GM18868 (cell line): ENCODE results near the gene SULF2.

Experiments
- ATAC-seq: cut with Tn5 transposase; IDR thresholded peaks from one replicate; pipeline ENCODE4 v1.9.1; 2021; ENCODE audit warnings: mild to moderate bottlenecking, moderate library complexity; ENCODE audit not compliant: unreplicated experiment

Gene SULF2

DNA sequence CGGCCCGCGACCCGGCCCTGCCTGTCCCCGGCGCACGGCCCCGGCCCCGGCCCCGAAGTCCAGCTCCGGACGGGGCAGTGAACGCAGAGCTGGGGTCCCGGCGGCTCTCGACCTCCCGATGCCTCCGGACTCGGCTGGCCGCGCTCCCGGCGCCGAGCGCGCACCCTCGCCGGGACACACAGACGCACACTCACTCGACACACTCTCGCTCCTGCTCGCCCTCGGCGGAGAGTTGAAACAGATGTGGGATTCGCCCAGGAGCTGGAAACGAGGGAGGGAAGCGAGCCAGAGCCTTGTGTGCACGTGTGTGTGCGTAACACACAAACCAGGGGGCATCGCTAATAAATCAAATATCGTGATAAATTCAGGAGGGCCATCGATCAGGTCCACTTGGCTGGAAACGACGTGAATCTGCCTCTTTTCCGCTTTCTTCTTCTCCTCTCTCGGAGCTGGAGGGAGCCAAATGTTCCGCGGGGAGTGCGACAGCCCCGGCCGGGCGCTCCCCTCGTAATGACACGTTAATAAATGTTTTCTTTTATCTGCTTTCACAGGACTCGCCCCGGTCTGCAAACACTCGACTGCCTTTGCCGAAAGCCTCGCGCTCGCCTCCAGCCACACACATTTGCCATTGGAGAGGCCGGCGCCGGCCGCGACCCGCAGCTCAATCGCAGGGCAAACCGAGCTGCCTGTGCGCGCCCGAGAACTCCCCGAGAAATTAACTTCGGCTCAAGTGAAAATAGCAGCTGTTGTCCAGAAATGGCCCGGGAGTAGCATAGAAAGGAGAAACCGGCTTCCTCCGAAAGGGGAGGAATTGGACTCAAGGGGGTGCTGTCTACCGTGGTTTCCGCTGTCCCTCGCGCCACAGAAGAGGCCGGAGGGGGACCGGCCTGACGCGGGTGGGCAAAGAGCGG lies 828 bp upstream of the SULF2 start:
- no peak for ATAC-seq

DNA sequence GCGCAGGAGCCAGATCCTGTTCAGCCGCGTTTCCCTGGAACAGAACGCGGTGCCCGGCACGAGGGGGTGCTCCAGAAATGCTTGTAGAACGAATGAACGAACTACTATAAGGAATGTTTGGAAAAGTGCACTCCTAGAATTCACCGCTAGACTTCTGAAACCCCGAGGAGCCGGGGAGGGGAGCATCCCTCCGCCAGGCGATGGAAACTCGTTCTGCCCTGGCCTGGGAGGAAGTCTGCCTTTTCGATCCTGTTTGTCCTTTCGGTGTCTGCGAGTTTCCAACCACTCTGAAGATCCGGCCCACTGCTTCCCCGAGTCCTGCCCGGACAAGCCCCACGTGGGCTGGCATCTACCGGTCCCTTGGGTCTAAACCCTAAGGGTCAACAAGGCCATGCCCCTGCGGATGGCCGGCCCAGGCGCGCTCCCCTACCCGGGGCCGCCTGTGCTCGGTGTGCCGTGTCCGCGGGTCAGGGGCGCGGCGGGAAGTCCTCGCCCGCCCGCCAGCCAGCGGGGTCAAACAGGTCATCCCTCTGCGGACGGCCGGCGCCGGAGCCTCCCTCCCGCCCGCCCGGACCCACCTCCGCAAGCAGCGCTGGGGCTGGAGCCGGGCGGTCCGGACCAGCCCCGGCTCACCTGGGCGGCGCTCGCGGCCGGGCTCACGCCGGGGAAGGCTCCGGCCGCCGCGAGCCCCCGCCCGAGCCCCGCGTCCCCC lies 526 bp downstream of the SULF2 start:
- ATAC-seq: no peak

- no peak for ATAC-seq
These were observed 1.3 kb downstream of the SULF2 start for GRCh38 chr20:47783828-47784598.

DNA sequence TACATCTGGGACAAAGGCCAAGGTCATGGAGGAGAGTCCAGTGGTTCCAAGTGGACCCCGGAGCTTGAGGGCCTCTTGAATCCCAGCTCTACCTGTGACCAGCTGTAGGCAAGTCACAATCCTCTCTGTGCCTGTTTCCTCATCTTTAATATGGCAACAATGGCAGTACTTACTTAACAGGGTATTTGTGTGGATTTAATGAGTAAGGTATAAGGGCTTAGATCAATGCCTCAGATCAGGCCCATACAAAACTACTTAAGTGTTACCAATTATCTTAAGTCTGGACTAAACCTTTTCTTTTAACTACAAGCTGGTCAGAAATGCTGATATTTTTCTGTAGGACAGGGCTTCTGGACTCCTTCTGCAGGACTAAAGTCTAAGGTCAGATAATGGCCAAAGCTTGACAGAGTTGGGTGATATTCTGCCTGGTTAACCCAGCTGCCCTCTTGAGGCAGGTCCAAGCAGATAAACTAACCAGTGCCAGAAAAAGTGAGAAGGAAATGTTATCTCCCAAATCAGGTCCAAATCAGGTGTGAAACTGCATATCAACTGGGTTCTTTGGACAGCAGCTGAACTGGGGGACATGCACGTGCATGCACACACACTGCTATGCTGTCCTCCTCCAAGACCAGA lies 2.2 kb downstream of the SULF2 start:
- ATAC-seq: no peak

DNA sequence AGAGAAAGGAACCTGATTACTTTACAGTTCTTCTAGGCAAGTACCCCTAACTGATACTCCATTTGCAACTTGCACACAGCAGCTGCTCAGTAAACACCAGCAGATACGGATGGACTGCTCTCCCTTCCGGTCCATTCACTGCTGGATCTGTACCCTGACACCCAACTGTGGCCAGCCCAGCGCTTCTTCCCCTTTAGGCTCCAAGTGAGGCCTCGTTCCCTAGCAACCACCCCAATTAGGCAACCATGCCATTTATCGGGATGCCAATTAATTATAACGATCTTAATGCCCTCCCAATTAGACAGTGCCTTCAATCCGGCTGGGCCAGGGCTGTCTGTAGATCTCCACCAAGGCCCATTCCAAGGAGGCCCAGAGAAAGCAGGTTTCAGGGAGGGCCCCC lies 3.2 kb downstream of the SULF2 start:
- no peak for ATAC-seq

DNA sequence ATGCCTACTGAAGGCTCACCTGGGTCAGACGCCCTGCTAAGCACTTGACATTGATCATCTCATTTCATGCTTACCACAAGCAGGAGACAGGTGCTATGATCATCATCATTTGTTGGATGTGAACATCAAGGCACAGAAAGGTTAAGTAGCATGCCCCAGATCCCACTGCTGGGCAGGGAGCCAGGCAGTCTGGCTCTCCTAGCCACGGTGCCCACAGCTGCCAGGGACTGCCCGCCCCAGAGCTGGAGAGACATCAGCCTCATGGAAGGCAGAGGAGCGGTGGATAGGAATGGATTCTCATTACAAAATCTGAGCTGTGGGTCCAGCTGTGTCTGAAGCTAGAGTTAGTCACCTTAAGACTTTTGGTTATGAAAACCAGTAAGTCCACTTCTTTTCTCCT lies 3.6 kb downstream of the SULF2 start:
- no peak for ATAC-seq

DNA sequence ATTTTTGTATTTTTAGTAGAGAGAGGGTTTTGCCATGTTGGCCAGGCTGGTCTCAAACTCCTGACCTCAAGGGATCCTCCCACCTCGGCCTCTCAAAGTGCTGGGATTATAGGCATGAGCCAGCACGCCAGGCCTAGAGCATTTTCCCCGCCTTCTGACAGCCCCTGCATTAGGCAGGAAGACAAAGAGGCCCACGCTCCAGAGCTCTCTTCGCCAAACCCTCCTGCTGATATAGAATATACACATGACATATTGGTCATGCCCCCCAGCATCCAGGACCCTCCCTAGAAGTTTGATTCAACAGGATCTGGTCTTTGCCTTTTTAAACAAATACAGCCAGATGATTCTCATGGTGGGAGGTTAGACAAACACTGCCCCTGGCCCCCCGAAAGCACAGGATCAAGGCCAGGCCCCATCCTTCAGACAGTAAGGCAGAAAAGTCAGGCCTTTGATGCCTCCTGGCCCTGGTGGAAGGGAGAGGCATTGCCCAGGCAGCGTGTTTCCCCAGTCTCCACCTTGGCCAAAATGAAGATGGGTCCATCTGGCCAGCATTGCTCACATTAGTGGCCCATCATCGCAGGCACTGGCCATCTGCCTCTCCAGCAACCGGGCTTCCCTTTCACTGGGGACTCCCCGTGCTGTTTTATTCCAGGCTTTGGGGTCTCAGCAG lies 4.4 kb downstream of the SULF2 start:
- no peak for ATAC-seq

- no peak for ATAC-seq
These were observed 6.6 kb downstream of the SULF2 start for GRCh38 chr20:47778398-47779354.

DNA sequence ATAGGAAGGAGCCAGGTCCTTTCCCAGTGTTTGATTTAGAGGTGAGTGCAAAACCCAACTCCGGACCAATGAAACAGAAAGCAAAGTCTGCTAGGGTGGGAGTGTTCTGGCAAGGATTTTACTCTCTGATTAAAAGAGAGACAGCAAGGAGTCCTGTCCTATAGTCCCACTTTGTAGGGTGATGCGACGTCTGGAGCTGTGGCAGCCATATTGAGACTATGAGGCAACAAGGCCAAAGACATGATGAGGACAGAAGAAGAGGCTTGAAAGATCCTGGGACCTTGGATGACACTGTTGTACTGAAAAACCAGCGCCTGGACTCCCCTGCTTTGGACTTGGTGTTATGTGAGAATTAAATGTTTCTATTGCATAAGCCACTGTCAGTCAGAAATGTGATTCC lies 8.1 kb downstream of the SULF2 start:
- no peak for ATAC-seq

DNA sequence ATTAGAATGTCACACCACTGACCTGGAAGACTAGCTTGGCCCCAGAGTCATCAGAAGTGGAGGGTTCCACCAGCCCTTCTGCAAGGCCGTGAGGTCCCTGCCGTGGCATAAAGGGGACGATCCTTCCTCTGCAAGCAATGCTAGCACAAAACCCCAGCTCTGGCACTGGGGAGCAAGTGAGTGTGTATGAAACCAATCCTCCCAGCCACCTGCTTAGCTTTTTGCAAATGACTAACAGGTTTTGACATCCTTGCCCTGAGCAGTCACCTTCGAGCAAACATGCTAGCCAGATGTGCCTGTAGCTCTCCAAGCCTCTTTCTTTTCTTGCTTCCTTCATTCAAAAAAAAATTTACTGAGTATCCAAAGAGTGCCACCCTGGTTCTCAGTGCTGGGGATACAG lies 8.6 kb downstream of the SULF2 start:
- no peak for ATAC-seq

DNA sequence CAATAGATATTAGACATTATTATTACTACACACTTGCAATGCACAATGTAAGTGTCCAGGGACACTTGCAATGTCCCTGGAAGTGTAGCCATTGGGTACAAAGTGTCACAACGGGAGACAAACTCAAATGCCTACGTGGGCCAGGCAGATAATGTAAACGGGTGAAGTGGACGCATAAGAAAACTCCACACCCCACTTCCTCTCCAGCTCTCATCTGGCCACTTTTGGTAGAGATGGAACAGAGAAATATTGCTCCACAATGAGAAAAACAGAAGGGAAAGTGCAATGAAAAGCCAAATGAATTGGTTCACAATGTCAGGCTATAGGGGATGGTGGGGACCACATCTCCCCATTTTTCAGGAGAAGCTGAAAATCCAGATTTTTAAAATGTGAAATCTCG lies 9.4 kb downstream of the SULF2 start:
- ATAC-seq: no peak

- ATAC-seq: no peak
These were observed 10.2 kb downstream of the SULF2 start for GRCh38 chr20:47775039-47775438.

DNA sequence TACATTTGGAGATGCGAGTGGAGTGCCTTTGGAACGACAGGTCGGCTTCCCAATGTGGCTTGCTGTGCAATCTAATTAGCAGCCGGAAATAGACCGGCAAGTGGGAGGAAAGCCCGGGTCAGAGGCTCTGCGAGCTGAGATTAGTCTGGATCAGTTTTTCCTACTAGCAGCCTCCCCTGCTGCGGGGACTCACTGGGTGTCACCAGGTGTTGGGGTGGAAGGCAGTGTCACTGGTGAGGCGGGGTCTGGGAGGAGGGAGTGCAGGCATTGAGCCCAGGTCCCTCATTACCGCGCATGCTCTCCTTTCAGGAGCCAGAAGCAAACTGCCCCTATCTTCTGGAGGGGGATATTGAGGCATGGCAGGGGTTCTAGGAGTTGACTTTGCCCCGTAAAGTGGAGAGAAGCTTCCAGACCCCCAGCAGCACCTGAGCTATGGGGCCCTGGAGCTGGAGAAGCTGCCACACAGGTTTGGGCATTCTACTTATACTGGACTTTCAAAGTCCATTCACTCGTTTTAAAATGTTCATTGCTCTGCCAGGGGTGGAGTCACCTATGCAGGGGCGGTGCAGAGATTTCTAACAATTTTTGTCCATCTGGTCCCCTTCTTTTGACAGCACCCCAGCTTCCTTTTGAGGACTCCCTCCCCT lies 11.0 kb downstream of the SULF2 start:
- ATAC-seq: no peak

DNA sequence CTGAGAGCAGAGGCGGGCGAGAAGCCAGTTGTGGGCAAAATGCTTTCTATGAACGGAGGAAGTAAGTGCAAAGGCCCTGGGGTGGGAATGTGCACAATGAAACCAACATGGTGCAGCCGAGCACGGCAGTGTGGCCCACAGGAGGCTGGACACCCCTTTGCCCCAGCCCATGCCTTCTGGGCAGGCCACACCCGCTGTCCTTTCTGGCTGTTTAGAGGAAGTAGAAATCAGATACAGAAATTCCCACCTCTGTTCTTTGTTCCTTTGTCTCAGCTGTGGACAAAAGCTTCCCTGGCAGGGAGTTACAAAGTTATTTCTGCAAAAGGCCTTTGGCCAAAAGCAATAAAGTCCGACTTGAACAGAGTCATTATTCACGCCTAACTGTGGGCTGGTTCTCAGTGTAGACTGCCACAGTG lies 11.9 kb downstream of the SULF2 start:
- no peak for ATAC-seq

DNA sequence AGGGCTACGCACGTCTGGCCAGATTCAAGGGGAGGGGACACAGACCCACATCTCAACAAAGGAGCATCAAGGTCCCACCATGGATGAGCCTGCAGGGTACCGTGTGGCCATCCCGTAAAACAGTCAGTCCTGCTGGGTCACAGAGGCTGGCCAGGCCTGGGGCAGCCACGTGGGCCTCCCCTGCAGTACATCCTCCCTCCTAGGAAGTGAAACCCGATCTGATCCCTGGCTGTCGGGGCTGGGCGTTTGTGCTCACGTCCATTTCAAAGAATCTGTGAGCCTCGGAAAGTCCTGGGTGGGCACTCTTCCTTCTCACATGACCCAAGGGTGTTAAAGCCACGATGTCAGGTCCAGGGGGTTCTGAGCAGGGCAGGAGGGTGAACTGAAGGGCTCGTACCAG lies 14.3 kb downstream of the SULF2 start:
- ATAC-seq: no peak

DNA sequence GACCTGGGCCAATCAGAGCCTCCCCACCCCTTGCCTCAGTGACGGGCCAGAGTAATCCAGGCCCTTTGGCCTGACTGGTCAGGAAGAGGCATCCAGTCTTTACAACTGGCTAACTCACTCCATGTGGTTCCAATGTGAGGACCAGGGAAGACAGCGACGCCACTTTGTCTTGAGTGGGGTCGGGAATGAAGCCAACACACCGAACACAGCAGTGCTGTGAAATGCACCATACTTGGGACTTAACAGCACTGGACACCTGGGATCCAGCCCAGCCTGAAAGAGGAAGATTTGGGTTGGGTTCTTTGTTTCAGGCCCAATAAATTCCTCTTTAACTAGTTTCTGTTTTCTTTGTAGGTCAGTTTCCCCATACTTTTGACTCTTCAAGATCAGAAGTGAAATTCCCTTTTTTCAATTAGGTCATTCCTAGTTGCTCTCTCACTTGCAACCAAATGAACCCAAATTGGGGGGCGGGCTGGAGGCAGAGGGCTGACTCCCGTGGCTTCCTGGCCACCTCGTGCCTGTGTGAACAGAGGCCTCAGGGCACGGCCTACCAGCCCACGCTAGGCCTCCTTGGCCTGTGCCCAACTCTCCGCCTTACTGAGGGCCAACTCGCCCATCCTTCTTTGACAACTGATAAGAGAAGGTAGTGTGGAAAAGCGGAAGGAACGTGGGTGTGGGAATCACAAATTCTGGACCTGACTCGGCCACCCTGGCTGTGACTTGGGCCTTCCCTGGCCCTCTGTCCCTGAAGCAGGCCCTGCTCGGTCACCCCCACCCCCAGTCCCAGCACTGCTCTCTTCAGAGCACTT lies 17.1 kb downstream of the SULF2 start:
- ATAC-seq: no peak

- ATAC-seq: no peak
These were observed 19.3 kb downstream of the SULF2 start for GRCh38 chr20:47765691-47766594.
